K562 (cell line): Measurements from ENCODE around the gene REPS1.

Experiments
- CHD4 ChIP-seq: fragments of 200-600 bp; sonication (generic); IDR thresholded peaks from 3 replicates; pipeline ENCODE4 v1.6.1; 2012; ENCODE audit warnings: low read depth, mild to moderate bottlenecking, mixed read lengths, low read length, inconsistent platforms; ENCODE audit not compliant: insufficient read depth, insufficient replicate concordance, poor library complexity, severe bottlenecking
- CTCF ChIP-seq, 3 experiments: IDR thresholded peaks in 2 of 3; conservative IDR thresholded peaks in 1 of 3; 2 replicates each; pipeline ENCODE4 v1.5.1; 2011 to 2012; ENCODE audit warnings: low read length in 3 of 3, mild to moderate bottlenecking in 3 of 3, control low read depth in 2 of 3, improper control_type of control experiment in 1 of 3, inconsistent platforms in 1 of 3, low read depth in 1 of 3, mixed read lengths in 1 of 3, moderate library complexity in 1 of 3; ENCODE audit not compliant: insufficient read depth in 2 of 3
- GABPA ChIP-seq: fragments of 200-800 bp; sonication (Bioruptor generic); conservative IDR thresholded peaks from 2 replicates; pipeline ENCODE4 v1.6.1; 2016; ENCODE audit warnings: low read depth, missing genetic modification characterization, missing compliant biosample characterization
- KLF10 ChIP-seq: fragments of 250-450 bp; sonication (Bioruptor Pico); IDR thresholded peaks from 2 replicates; pipeline ENCODE4 v1.6.1; 2021; ENCODE audit warnings: matching md5 sums
- MAX ChIP-seq: sonication (generic); formaldehyde crosslinking; IDR thresholded peaks from 2 replicates; pipeline ENCODE4 v1.9.0; 2022; ENCODE audit warnings: mild to moderate bottlenecking, missing genetic modification reagents
- USF2 ChIP-seq: sonication (generic); formaldehyde crosslinking; IDR thresholded peaks from 2 replicates; pipeline ENCODE4 v1.5.0; 2020; ENCODE audit warnings: missing genetic modification reagents
- ZBTB7A ChIP-seq: IDR thresholded peaks from 2 replicates; pipeline ENCODE4 v1.6.1; 2011; ENCODE audit warnings: low read depth, mild to moderate bottlenecking, low read length, moderate library complexity, borderline replicate concordance; ENCODE audit not compliant: control insufficient read depth

GRCh38 chr6:138891255-138891986 is 96.6 kb downstream of the REPS1 start:
- TF ChIP-seq KLF10 (CRISPR knock-in tag) (no peak), GABPA (tag) (no peak), CHD4 (no peak), ZBTB7A (no peak), MAX (CRISPR knock-in tag) (no peak), CTCF (IDR thresholded peaks at IDR 0.05 in 2 of 3, conservative IDR thresholded peaks at IDR 0.05 in 1 of 3; ENCODE audit: insufficient read depth in 2 of 3, low read depth in 1 of 3, low read length in 3 of 3) (no peak), USF2 (no peak)
